Spinal cord (tissue), 10 donors: ENCODE measurements around the gene ZNF518B. TPM values are rescaled to one million over a fixed set of nuclear protein-coding genes. Genes with fewer than 3 reads are reported as not detected.

Source experiments
- DNase-seq, 6 donors: peaks; one replicate each; pipeline versions ENCODE4 v3.0.0 to v3.0.0-alpha.2; 2013 to 2015; ENCODE audit warnings: low spot score in 6 of 6, low read depth in 4 of 6
- H3K27ac ChIP-seq: one replicate; pipeline ENCODE4 v1.5.1; 2013; ENCODE audit warnings: low read depth, low read length, control low read depth
- H3K27me3 ChIP-seq: one replicate; pipeline ENCODE4 v1.6.1; 2013; ENCODE audit warnings: low read length; ENCODE audit not compliant: control insufficient read depth, insufficient read depth
- H3K36me3 ChIP-seq: one replicate; pipeline ENCODE4 v1.6.1; 2013; ENCODE audit warnings: low read length; ENCODE audit not compliant: control insufficient read depth, insufficient read depth
- H3K4me1 ChIP-seq: one replicate; pipeline ENCODE4 v1.6.1; 2013; ENCODE audit warnings: low read length; ENCODE audit not compliant: control insufficient read depth, insufficient read depth
- H3K4me3 ChIP-seq: one replicate; pipeline ENCODE4 v1.5.1; 2013; ENCODE audit warnings: low read depth, low read length, control low read depth
- H3K9me3 ChIP-seq: one replicate; pipeline ENCODE4 v1.6.1; 2013; ENCODE audit warnings: low read length; ENCODE audit not compliant: control insufficient read depth, insufficient read depth
- WGBS: methylation state at CpG from one replicate; pipeline ENCODE4 v1.1.5; 2013; ENCODE audit warnings: missing lambda C conversion rate; ENCODE audit not compliant: insufficient coverage; 5-methylcytosine and 5-hydroxymethylcytosine counted together
- polyA plus RNA-seq, 2 donors: library from polyadenylated mRNA; unstranded; fragments of 120-200 nt; gene quantifications; one replicate each; pipeline ENCODE4 v1.2.1, GENCODE V29; 2013; ENCODE audit not compliant: insufficient read length in 2 of 2
- total RNA-seq, 2 donors: library from RNA; depleted of rRNA in 1 of 2; stranded (reverse); fragments of 120-200 nt in 1 of 2; fragments of >200 nt in 1 of 2; gene quantifications; one replicate each; pipeline versions ENCODE4 v1.2.3 to v1.2.4, GENCODE V29; 2013 to 2014
- donor health status: healthy.

Gene ZNF518B
- total and polyA plus RNA-seq, 4 donors = 17.6 to 60.9 (median 37.0) TPM

GRCh38 chr4:10491401-10491800 lies 34.2 kb upstream of the ZNF518B start:
- WGBS = 94% methylated on average over 2 of the region's 3 CpGs
- DNase-seq = no peak
- H3K9me3 ChIP-seq = no peaks in the 10 kb centered on the region
- no peaks in the 10 kb centered on the region for H3K27me3 ChIP-seq
- no peak overlapping the region for H3K27ac ChIP-seq
- no peaks in the 10 kb centered on the region for H3K36me3 ChIP-seq
- H3K4me3 ChIP-seq = no peak overlapping the region
- no peaks in the 10 kb centered on the region for H3K4me1 ChIP-seq

GRCh38 chr4:10490996-10491395 lies 33.8 kb upstream of the ZNF518B start:
- H3K27ac ChIP-seq = no peak overlapping the region
- no peaks in the 10 kb centered on the region for H3K4me1 ChIP-seq
- no peak for DNase-seq
- no peaks in the 10 kb centered on the region for H3K27me3 ChIP-seq
- 100% methylated on average over 2 of the region's 5 CpGs for WGBS
- no peaks in the 10 kb centered on the region for H3K36me3 ChIP-seq
- H3K4me3 ChIP-seq = no peak overlapping the region
- no peaks in the 10 kb centered on the region for H3K9me3 ChIP-seq

GRCh38 chr4:10482913-10483312 lies 25.7 kb upstream of the ZNF518B start:
- H3K9me3 ChIP-seq = no peaks in the 10 kb centered on the region
- 68% methylated on average over 4 of the region's 5 CpGs for WGBS
- DNase-seq = no peak
- H3K4me3 ChIP-seq = no peak overlapping the region
- H3K27ac ChIP-seq = no peak overlapping the region
- no peaks in the 10 kb centered on the region for H3K36me3 ChIP-seq
- H3K4me1 ChIP-seq = no peaks in the 10 kb centered on the region
- no peaks in the 10 kb centered on the region for H3K27me3 ChIP-seq

- Histone ChIP-seq H3K36me3 (no peaks in the 10 kb centered on the region), H3K4me1 (no peaks in the 10 kb centered on the region), H3K27ac (no peak overlapping the region), H3K9me3 (no peaks in the 10 kb centered on the region), H3K27me3 (no peaks in the 10 kb centered on the region), H3K4me3 (no peak overlapping the region)
- WGBS = 87% methylated on average over 4 of the region's 5 CpGs
- DNase-seq = no peak
Measured at GRCh38 chr4:10480616-10481015, 23.4 kb upstream of the ZNF518B start.

- Histone ChIP-seq H3K4me3 (no peak overlapping the region), H3K9me3 (no peaks in the 10 kb centered on the region), H3K27ac (no peak overlapping the region), H3K27me3 (no peaks in the 10 kb centered on the region), H3K36me3 (no peaks in the 10 kb centered on the region), H3K4me1 (no peaks in the 10 kb centered on the region)
- no peak for DNase-seq
Measured at GRCh38 chr4:10478621-10479020, 21.4 kb upstream of the ZNF518B start.

GRCh38 chr4:10470505-10470904 lies 13.3 kb upstream of the ZNF518B start:
- 93% methylated on average over 2 of the region's 5 CpGs for WGBS
- H3K27ac ChIP-seq = no peak overlapping the region
- H3K4me1 ChIP-seq = no peaks in the 10 kb centered on the region
- no peaks in the 10 kb centered on the region for H3K27me3 ChIP-seq
- no peak overlapping the region for H3K4me3 ChIP-seq
- no peaks in the 10 kb centered on the region for H3K9me3 ChIP-seq
- H3K36me3 ChIP-seq = no peaks in the 10 kb centered on the region
- no peak for DNase-seq

GRCh38 chr4:10466161-10466560 lies 8.9 kb upstream of the ZNF518B start:
- Histone ChIP-seq H3K27ac (no peak overlapping the region), H3K36me3 (no peaks in the 10 kb centered on the region), H3K4me1 (peaks cover 8% of the 10 kb centered on the region), H3K4me3 (no peak overlapping the region), H3K27me3 (peaks cover 12% of the 10 kb centered on the region), H3K9me3 (peaks cover 1% of the 10 kb centered on the region)
- 100% methylated on average over 1 of the region's 5 CpGs for WGBS
- DNase-seq = no peak

- WGBS = 93% methylated on average over 3 of the region's 4 CpGs
- Histone ChIP-seq H3K9me3 (peaks cover 1% of the 10 kb centered on the region), H3K27ac (no peak overlapping the region), H3K36me3 (no peaks in the 10 kb centered on the region), H3K4me1 (peaks cover 12% of the 10 kb centered on the region), H3K4me3 (no peak overlapping the region), H3K27me3 (peaks cover 21% of the 10 kb centered on the region)
- DNase-seq = no peak
Measured at GRCh38 chr4:10462876-10463275, 5.7 kb upstream of the ZNF518B start.

GRCh38 chr4:10461850-10462400 lies 4.7 kb upstream of the ZNF518B start:
- H3K4me1 ChIP-seq = peaks cover 17% of the 10 kb centered on the region
- peaks cover 21% of the 10 kb centered on the region for H3K27me3 ChIP-seq
- no peaks in the 10 kb centered on the region for H3K36me3 ChIP-seq
- DNase-seq = no peak
- H3K27ac ChIP-seq = no peak overlapping the region
- 36% methylated on average over 27 of the region's 27 CpGs for WGBS
- peak overlapping the region; percentile 48 for H3K4me3 ChIP-seq
- H3K9me3 ChIP-seq = peaks cover 1% of the 10 kb centered on the region

- H3K36me3 ChIP-seq = no peaks in the 10 kb centered on the region
- H3K27ac ChIP-seq = no peak overlapping the region
- peak in 4 of 6 donors; percentile 49 to 91 (median 70) for DNase-seq
- H3K9me3 ChIP-seq = peaks cover 1% of the 10 kb centered on the region
- H3K27me3 ChIP-seq = peaks cover 21% of the 10 kb centered on the region
- 3% methylated on average over 57 of the region's 72 CpGs for WGBS
- H3K4me3 ChIP-seq = peak overlapping the region; percentile 48
- peaks cover 21% of the 10 kb centered on the region for H3K4me1 ChIP-seq
Measured at GRCh38 chr4:10461091-10461849, 4.0 kb upstream of the ZNF518B start.
